Tibial nerve (tissue), 4 donors: ENCODE data around the gene ABTB1.
A peak's percentile ranks its signal among the peaks of the same experiment; 100 is the strongest.

ENCODE experiments used
- CTCF ChIP-seq, 5 experiments: fragments of 200-600 bp in 3 of 5; fragments of 450-650 bp in 2 of 5; sonication (generic) in 3 of 5; IDR thresholded peaks; one replicate each; pipeline ENCODE4 v1.5.1; 2016 to 2019; ENCODE audit warnings: antibody characterized with exemption in 5 of 5, mild to moderate bottlenecking in 3 of 5, moderate library complexity in 2 of 5
- EP300 ChIP-seq, 2 donors: sonication (generic); formaldehyde crosslinking; IDR thresholded peaks; one replicate each; pipeline ENCODE4 v1.6.1; 2017; ENCODE audit warnings: antibody characterized with exemption in 2 of 2, mild to moderate bottlenecking in 1 of 2
- POLR2A ChIP-seq, 2 donors: fragments of 450-650 bp; IDR thresholded peaks; one replicate each; pipeline ENCODE4 v1.6.1; 2017; ENCODE audit warnings: antibody characterized with exemption in 2 of 2, mild to moderate bottlenecking in 2 of 2, moderate library complexity in 2 of 2

DNA sequence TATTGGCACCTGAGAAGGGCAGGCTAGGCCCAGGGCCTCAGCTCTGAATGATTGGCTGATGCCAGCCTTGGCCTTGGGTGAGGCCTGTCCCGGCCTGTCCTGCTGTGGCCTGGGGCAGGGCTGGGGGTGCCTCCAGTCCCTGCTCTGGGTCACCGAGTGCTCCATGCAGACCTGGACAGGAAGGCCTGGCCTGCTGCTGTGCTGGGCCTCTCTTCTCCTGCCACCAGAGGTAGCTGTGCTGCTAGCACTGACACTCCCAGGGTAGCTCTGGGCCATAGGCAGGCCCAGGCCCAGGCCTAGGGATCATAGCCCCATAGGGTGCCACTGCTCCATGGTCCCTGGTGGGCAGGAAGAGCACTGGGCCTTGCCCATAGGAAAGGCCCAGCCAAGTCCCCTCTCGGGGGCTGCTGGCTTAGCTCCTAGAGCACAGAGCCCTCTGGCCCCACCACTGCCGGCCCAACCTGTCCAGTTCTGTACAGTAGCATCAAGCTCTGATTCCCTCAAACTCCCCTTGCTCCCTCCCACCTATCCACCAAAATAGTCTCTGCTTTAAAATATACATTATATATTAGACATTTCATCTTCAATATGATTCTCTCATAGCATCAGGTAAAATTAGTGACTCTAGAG lies 18.2 kb downstream of the ABTB1 start:
- peak in 4 of 5 experiments; percentile 46 to 79 (median 56) for TF ChIP-seq CTCF (IDR thresholded peaks at IDR 0.05)
- no peak for TF ChIP-seq EP300 (IDR thresholded peaks at IDR 0.05)
- TF ChIP-seq POLR2A (IDR thresholded peaks at IDR 0.05), result no peak
